HepG2 (cell line): Measurements from ENCODE around the gene TMEM14B. TPM values are rescaled to one million over a fixed set of nuclear protein-coding genes. Genes with fewer than 3 reads are reported as not detected.

Experiments used
- TCF7L2 ChIP-seq: IDR thresholded peaks from 2 replicates; pipeline ENCODE4 v1.6.1; 2011; ENCODE audit warnings: mild to moderate bottlenecking, low read depth, low read length, moderate library complexity
- ZNF562 ChIP-seq: sonication (generic); formaldehyde crosslinking; IDR thresholded peaks from 2 replicates; pipeline ENCODE4 v1.8.0; 2022; ENCODE audit warnings: missing genetic modification reagents, borderline replicate concordance
- polyA plus RNA-seq, 8 experiments: library from polyadenylated mRNA; depleted of rRNA in 3 of 8; stranded (reverse) in 7 of 8; unstranded in 1 of 8; fragments of >200 nt; fragmentation: Illumina TruSeq in 4 of 8; extraction: Trizol in 4 of 8; gene quantifications; 2 replicates each; pipeline versions ENCODE4 v1.2.1 to v1.2.3, GENCODE V29; 2011 to 2016; ENCODE audit warnings: low read depth in 4 of 8, missing spikeins in 1 of 8, mixed read lengths in 1 of 8; ENCODE audit not compliant: insufficient read depth in 1 of 8
- total RNA-seq, 5 experiments: library from RNA; depleted of rRNA; stranded (reverse); fragments of >200 nt; fragmentation: Illumina TruSeq; extraction: Trizol; gene quantifications; 2 replicates each; pipeline ENCODE4 v1.2.3, GENCODE V29; 2016; ENCODE audit warnings: low read depth in 1 of 5
- TF ChIP-seq, protein P1 (sequence below): sonication (generic); formaldehyde crosslinking; conservative IDR thresholded peaks from 2 replicates; pipeline ENCODE4 v1.4.0; 2020; ENCODE audit warnings: mild to moderate bottlenecking, missing genetic modification reagents, moderate library complexity
- TF ChIP-seq, protein P2 (sequence below): sonication (generic); formaldehyde crosslinking; IDR thresholded peaks from 2 replicates; pipeline ENCODE4 v1.5.1; 2020; ENCODE audit warnings: mild to moderate bottlenecking, missing genetic modification reagents, moderate library complexity
- TF ChIP-seq, protein P3 (sequence below): IDR thresholded peaks from 2 replicates; pipeline ENCODE4 v1.4.0; 2020; ENCODE audit warnings: mild to moderate bottlenecking, missing genetic modification reagents
- TF ChIP-seq, protein P4 (sequence below): sonication (generic); formaldehyde crosslinking; IDR thresholded peaks from 2 replicates; pipeline ENCODE4 v1.5.0; 2020; ENCODE audit warnings: missing genetic modification reagents

Gene TMEM14B
- total and polyA plus RNA-seq, 2 of the 13 experiments (the other 11 are each of a cell fraction or from before 2014, with no cell fraction given), result 133 to 200 TPM

DNA sequence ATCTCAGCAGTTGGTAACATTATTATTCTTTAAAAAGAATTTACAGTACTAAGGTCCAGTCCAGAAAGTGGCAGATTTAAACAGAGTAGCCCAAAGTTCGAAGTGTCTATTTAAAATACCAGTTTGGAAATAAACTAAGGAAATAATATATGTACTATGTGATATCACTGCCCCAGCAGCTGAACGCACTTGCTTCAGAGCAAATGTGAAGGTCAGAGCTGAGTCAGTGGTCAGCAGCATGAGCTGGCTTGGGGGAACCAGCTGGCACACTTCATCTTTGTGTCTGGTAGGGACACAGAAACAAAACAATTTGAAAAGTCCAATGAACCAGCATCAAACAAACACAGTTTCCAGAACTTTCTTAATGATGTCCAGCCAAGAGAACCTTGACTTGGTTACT lies 15.4 kb downstream of the TMEM14B start (continued):
- TF ChIP-seq, protein P1, sequence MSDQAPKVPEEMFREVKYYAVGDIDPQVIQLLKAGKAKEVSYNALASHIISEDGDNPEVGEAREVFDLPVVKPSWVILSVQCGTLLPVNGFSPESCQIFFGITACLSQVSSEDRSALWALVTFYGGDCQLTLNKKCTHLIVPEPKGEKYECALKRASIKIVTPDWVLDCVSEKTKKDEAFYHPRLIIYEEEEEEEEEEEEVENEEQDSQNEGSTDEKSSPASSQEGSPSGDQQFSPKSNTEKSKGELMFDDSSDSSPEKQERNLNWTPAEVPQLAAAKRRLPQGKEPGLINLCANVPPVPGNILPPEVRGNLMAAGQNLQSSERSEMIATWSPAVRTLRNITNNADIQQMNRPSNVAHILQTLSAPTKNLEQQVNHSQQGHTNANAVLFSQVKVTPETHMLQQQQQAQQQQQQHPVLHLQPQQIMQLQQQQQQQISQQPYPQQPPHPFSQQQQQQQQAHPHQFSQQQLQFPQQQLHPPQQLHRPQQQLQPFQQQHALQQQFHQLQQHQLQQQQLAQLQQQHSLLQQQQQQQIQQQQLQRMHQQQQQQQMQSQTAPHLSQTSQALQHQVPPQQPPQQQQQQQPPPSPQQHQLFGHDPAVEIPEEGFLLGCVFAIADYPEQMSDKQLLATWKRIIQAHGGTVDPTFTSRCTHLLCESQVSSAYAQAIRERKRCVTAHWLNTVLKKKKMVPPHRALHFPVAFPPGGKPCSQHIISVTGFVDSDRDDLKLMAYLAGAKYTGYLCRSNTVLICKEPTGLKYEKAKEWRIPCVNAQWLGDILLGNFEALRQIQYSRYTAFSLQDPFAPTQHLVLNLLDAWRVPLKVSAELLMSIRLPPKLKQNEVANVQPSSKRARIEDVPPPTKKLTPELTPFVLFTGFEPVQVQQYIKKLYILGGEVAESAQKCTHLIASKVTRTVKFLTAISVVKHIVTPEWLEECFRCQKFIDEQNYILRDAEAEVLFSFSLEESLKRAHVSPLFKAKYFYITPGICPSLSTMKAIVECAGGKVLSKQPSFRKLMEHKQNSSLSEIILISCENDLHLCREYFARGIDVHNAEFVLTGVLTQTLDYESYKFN (CRISPR knock-in tag), result peak; percentile 42; the same call in 1 of the 2 replicates
- TF ChIP-seq, protein P2, sequence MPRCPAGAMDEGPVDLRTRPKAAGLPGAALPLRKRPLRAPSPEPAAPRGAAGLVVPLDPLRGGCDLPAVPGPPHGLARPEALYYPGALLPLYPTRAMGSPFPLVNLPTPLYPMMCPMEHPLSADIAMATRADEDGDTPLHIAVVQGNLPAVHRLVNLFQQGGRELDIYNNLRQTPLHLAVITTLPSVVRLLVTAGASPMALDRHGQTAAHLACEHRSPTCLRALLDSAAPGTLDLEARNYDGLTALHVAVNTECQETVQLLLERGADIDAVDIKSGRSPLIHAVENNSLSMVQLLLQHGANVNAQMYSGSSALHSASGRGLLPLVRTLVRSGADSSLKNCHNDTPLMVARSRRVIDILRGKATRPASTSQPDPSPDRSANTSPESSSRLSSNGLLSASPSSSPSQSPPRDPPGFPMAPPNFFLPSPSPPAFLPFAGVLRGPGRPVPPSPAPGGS, result no peak
- TF ChIP-seq, protein P3, sequence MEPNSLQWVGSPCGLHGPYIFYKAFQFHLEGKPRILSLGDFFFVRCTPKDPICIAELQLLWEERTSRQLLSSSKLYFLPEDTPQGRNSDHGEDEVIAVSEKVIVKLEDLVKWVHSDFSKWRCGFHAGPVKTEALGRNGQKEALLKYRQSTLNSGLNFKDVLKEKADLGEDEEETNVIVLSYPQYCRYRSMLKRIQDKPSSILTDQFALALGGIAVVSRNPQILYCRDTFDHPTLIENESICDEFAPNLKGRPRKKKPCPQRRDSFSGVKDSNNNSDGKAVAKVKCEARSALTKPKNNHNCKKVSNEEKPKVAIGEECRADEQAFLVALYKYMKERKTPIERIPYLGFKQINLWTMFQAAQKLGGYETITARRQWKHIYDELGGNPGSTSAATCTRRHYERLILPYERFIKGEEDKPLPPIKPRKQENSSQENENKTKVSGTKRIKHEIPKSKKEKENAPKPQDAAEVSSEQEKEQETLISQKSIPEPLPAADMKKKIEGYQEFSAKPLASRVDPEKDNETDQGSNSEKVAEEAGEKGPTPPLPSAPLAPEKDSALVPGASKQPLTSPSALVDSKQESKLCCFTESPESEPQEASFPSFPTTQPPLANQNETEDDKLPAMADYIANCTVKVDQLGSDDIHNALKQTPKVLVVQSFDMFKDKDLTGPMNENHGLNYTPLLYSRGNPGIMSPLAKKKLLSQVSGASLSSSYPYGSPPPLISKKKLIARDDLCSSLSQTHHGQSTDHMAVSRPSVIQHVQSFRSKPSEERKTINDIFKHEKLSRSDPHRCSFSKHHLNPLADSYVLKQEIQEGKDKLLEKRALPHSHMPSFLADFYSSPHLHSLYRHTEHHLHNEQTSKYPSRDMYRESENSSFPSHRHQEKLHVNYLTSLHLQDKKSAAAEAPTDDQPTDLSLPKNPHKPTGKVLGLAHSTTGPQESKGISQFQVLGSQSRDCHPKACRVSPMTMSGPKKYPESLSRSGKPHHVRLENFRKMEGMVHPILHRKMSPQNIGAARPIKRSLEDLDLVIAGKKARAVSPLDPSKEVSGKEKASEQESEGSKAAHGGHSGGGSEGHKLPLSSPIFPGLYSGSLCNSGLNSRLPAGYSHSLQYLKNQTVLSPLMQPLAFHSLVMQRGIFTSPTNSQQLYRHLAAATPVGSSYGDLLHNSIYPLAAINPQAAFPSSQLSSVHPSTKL (CRISPR knock-in tag), result 0 out of 2 replicates have a peak, but pooled peaks have one; percentile 20
- TF ChIP-seq ZNF562 (CRISPR knock-in tag) (no peak), TCF7L2 (no peak)
- TF ChIP-seq, protein P4, sequence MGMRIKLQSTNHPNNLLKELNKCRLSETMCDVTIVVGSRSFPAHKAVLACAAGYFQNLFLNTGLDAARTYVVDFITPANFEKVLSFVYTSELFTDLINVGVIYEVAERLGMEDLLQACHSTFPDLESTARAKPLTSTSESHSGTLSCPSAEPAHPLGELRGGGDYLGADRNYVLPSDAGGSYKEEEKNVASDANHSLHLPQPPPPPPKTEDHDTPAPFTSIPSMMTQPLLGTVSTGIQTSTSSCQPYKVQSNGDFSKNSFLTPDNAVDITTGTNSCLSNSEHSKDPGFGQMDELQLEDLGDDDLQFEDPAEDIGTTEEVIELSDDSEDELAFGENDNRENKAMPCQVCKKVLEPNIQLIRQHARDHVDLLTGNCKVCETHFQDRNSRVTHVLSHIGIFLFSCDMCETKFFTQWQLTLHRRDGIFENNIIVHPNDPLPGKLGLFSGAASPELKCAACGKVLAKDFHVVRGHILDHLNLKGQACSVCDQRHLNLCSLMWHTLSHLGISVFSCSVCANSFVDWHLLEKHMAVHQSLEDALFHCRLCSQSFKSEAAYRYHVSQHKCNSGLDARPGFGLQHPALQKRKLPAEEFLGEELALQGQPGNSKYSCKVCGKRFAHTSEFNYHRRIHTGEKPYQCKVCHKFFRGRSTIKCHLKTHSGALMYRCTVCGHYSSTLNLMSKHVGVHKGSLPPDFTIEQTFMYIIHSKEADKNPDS (CRISPR knock-in tag), result no peak
